ENCODE measurements around the gene CDIPT.
A peak's percentile ranks its signal among the peaks of the same experiment; 100 is the strongest.
"Not testable (repeated sequence)": the region's sequence is repeated elsewhere in the genome, so short reads cannot be mapped to it uniquely, and the experiment has no call there.

The CDIPT gene

DNA sequence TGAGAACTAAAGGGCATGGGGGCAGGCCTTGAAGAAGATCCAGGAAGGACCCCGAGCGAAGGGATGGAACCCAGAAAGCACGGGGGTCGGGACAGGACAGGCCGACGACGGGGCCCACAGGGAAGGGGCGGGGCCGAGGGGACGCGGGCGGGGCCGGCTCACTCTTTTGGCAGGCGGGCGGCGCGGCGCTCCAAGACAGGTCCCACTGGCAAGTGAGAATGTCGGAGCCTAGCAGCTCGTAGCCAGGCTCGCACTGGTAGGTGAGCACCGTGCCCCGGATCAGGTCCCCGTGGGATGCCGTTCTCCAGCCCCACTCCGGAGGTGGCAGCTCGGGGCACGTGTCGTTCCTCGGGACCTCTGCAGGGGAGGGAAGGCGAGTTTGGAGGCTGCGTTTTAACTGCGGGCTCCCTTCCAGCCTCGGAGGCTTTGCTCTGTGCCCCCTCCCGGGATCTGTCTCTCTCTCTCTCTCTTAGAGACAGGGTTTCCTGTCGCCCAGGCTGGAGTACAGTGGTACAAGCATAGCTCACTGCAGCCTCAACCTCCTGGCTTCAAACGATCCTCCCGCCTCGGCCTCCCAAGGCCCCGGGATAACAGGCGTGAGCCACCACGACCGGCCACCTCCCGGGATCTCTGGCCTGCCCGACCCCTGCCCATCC is 13.7 kb upstream of the CDIPT start:
- CTCF ChIA-PET = interaction anchor here (1.2 to 1.3 kb wide), 2 partner anchors 28 to 126 kb away, joined by 4 read pairs; no protein-coding TSS in a partner anchor
- DNase-seq (ENCODE audit: low read depth, low spot score) = no peak
- peak overlapping the region; percentile 36 for H3K4me3 ChIP-seq (ENCODE audit: low read depth, low read length)
- TF ChIP-seq, protein P1, sequence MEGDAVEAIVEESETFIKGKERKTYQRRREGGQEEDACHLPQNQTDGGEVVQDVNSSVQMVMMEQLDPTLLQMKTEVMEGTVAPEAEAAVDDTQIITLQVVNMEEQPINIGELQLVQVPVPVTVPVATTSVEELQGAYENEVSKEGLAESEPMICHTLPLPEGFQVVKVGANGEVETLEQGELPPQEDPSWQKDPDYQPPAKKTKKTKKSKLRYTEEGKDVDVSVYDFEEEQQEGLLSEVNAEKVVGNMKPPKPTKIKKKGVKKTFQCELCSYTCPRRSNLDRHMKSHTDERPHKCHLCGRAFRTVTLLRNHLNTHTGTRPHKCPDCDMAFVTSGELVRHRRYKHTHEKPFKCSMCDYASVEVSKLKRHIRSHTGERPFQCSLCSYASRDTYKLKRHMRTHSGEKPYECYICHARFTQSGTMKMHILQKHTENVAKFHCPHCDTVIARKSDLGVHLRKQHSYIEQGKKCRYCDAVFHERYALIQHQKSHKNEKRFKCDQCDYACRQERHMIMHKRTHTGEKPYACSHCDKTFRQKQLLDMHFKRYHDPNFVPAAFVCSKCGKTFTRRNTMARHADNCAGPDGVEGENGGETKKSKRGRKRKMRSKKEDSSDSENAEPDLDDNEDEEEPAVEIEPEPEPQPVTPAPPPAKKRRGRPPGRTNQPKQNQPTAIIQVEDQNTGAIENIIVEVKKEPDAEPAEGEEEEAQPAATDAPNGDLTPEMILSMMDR (IDR thresholded peaks at IDR 0.05; ENCODE audit: insufficient read depth, low read length, missing control alignments) = no peak
- POLR2A ChIA-PET = no interaction called here

DNA sequence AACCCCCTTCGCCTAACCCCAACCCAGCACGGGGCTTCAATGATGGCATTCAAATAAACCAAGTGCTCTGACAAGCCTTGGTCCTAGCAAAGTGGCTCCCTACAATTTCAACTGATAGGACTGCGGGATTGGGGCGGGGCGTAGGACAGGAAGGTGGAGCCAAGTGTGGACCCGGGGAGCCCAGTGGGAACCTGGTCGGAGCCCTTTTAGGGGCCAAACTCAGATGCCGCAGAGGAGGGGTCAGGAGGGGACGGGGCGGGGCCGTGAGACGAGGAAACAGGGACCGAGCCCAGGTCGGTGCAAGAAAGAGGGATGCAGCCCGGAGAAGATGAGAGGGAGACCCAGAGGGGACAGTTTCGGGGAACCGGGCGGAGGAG is 13.2 kb upstream of the CDIPT start:
- CTCF ChIA-PET = interaction anchor here (1.2 kb wide), 1 partner anchor 27 kb away, joined by 4 read pairs; no protein-coding TSS in a partner anchor
- no peak for DNase-seq (ENCODE audit: low read depth, low spot score)
- H3K4me3 ChIP-seq (ENCODE audit: low read depth, low read length) = peak overlapping the region; percentile 36
- TF ChIP-seq, protein P1 (IDR thresholded peaks at IDR 0.05; ENCODE audit: insufficient read depth, low read length, missing control alignments) = no peak
- POLR2A ChIA-PET = no interaction called here

DNA sequence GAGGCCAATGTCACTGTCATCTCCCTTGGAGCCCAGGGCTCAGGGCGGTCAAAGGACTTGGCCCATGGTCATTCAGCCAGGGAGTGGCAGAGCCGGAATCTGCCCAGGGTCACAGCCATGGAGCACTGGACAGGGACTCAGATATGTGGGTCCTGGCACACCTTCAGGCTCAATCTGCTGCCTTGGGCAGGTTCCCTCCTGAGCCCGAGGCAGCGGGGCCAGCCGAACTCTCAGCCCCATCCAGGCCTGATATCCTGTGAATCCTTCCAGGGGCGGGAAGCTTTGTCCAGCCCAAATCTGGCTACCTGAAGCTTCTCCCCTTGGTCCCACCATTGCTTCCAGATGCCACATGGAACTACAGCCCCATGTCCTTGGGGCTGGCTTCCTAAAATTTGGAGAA is 12.2 kb upstream of the CDIPT start:
- ChIA-PET CTCF (no interaction called here), POLR2A (no interaction called here)
- DNase-seq (ENCODE audit: low read depth, low spot score) = no peak
- TF ChIP-seq, protein P1 (IDR thresholded peaks at IDR 0.05; ENCODE audit: insufficient read depth, low read length, missing control alignments) = no peak
- H3K4me3 ChIP-seq (ENCODE audit: low read depth, low read length) = no peak overlapping the region

DNA sequence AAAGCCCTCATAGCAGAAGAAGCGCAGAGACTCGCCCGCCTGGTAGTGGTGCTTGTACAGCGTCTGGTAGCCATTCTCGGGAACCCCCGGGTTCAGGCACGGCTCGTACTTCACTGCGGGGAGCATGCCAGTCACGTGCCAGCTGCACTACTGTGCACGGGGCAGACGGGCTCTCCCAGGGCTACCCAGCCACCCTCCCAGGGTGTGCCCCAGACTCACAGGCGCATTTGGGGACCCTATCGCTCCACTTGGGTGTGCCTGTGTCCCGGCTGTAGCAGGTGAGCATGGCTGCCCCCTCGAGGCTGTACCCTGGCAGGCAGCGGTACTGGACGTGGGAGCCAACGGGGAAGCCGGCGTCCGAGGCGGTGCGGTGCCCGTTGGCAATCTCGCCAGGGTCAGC is 10.3 kb upstream of the CDIPT start:
- no peak for DNase-seq (ENCODE audit: low read depth, low spot score)
- no peak overlapping the region for H3K4me3 ChIP-seq (ENCODE audit: low read depth, low read length)
- POLR2A ChIA-PET = interaction anchor here (0.8 kb wide), 1 partner anchor 11 kb away, joined by 3 read pairs; no protein-coding TSS in a partner anchor
- CTCF ChIA-PET = interaction anchor here (1.3 to 1.8 kb wide), 2 partner anchors 10 to 25 kb away, joined by 7 read pairs; partner anchors contain the start of gene CDIPT
- TF ChIP-seq, protein P1 (IDR thresholded peaks at IDR 0.05; ENCODE audit: insufficient read depth, low read length, missing control alignments) = no peak

DNA sequence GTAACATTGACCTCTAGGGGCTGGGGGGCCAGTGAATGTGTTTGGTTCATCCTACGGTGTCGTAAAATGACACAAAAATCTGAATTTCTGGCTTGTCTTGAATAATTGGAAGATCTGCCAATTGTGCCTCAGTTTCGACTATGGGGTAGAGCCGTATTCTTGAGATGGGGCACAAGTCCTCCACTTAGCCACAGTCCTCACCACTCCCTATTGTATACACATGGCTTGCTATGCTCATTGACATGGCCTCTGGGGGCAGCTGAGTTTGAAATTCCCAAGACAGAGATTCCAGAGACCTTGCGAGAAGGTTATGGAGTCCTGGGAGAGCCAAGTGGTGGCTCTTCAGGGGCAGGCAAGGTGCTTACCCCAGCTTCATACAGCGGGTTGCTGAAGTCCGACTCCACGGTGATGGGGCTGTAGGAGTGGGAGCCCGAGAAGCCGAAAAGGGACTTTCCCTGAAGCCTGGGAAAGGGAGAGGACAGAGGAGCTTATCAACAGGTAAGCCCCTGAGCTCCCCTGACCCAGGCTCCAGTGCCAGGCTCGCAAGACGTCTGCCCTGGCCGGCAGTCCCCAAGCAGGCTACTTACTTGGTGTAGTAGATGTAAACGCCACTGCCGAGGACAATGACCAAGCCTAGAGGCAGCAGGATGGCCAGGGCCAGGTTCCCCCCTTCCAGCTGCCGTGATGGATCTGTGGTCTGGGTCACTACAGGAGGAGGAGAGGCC is 9.0 kb upstream of the CDIPT start:
- no peak overlapping the region for H3K4me3 ChIP-seq (ENCODE audit: low read depth, low read length)
- TF ChIP-seq, protein P1 (IDR thresholded peaks at IDR 0.05; ENCODE audit: insufficient read depth, low read length, missing control alignments) = no peak
- no peak for DNase-seq (ENCODE audit: low read depth, low spot score)
- ChIA-PET POLR2A (no interaction called here), CTCF (interaction anchor here (1.0 to 1.8 kb wide), 2 partner anchors 9 to 161 kb away, joined by 3 to 7 read pairs; partner anchors contain the start of gene CDIPT)

DNA sequence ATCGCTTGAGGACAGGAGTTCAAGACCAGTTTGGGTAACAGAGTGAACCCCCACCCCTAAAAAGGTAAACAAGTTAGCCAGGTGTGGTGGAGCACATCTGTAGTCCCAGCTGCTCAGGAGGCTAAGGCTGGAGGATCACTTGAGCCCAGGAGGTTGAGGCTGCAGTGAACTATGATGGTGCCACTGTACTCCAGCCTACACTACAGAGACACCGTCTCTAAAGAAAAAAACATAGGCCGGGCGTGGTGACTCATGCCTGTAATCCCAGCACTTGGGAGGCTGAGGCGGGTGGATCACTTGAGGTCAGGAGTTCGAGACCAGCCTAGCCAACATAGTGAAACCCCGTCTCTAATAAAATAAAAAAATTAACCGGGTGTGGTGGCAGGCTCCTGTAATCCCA is 6.0 kb upstream of the CDIPT start:
- POLR2A ChIA-PET; CTCF ChIA-PET; H3K4me3 ChIP-seq (ENCODE audit: low read depth, low read length); DNase-seq (ENCODE audit: low read depth, low spot score): not testable (repeated sequence)

Measured in AG04449 (cell line).